Astrocyte of the cerebellum (primary cell): ENCODE measurements around the gene ZNF254.

Experiments
- DNase-seq: peaks from one replicate; pipeline ENCODE4 v3.0.0-alpha.2; 2011; ENCODE audit warnings: low read depth
- H3K4me3 ChIP-seq: 2 replicates; pipeline ENCODE4 v1.5.1; 2011; ENCODE audit warnings: mild to moderate bottlenecking, low read depth, low read length, moderate library complexity
- in situ Hi-C: cut with HindIII; loops from 2 replicates; pipeline ENCODE4 v1.10.0; 2017; ENCODE audit warnings: low sequenced_read_pairs
- TF ChIP-seq, protein P1 (sequence below): IDR thresholded peaks from 2 replicates; pipeline ENCODE4 v1.5.1; 2012; ENCODE audit warnings: low read length, low read depth, moderate library complexity, mild to moderate bottlenecking; ENCODE audit errors: missing control alignments

The ZNF254 gene

DNA sequence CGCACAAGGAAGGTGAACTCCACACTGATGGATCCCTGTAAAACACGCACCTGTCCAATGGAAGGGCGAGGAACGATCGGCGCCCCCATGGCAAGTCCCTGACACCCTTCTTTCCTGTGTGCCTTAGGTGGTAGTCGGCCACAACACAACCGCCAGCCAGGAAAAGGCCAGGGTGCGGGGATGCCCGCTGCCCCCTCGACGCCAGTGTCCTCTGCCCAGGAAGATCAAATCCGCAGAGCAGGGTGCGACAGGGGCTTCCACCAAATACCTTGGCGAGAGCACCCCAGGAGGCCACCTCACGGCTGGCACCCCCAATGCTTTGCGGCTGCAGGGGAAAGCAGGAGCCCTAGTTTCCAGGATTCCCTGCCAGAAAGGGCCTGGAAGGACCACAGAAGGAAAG, 91.2 kb downstream of the ZNF254 start:
- TF ChIP-seq, protein P1, sequence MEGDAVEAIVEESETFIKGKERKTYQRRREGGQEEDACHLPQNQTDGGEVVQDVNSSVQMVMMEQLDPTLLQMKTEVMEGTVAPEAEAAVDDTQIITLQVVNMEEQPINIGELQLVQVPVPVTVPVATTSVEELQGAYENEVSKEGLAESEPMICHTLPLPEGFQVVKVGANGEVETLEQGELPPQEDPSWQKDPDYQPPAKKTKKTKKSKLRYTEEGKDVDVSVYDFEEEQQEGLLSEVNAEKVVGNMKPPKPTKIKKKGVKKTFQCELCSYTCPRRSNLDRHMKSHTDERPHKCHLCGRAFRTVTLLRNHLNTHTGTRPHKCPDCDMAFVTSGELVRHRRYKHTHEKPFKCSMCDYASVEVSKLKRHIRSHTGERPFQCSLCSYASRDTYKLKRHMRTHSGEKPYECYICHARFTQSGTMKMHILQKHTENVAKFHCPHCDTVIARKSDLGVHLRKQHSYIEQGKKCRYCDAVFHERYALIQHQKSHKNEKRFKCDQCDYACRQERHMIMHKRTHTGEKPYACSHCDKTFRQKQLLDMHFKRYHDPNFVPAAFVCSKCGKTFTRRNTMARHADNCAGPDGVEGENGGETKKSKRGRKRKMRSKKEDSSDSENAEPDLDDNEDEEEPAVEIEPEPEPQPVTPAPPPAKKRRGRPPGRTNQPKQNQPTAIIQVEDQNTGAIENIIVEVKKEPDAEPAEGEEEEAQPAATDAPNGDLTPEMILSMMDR = no peak
- H3K4me3 ChIP-seq = no peak overlapping the region
- DNase-seq = no peak
- in situ Hi-C loops = no loop called here
